Neural cell (in vitro differentiated cells): ENCODE data around the gene SSTR5. TPM values are rescaled to one million over a fixed set of nuclear protein-coding genes. Genes with fewer than 3 reads are reported as not detected.

Experiments
- H2AFZ ChIP-seq: fragments of 200-600, 300-800 bp; sonication (generic), shearing (Covaris generic); 2 replicates; pipeline ENCODE4 v1.6.0; 2014; ENCODE audit warnings: low read depth, mild to moderate bottlenecking, antibody characterized with exemption, low read length, moderate library complexity
- H3F3A ChIP-seq: fragments of 200-600 bp; shearing (Covaris generic); 2 replicates; pipeline ENCODE4 v1.6.1; 2016; ENCODE audit warnings: mild to moderate bottlenecking, moderate library complexity, mixed read lengths, antibody characterized with exemption, low read length; ENCODE audit not compliant: insufficient read depth, poor library complexity, severe bottlenecking
- H3K27ac ChIP-seq: fragments of 200-600, 300-800 bp; sonication (generic), shearing (Covaris generic); 2 replicates; pipeline ENCODE4 v1.5.1; 2014; ENCODE audit warnings: mild to moderate bottlenecking, low read length, moderate library complexity
- H3K27me3 ChIP-seq: fragments of 300-800, 200-600 bp; sonication (generic), shearing (Covaris generic); 2 replicates; pipeline ENCODE4 v1.6.0; 2014; ENCODE audit warnings: mild to moderate bottlenecking, low read depth, low read length, moderate library complexity; ENCODE audit not compliant: insufficient read depth
- H3K36me3 ChIP-seq: fragments of 300-800, 200-600 bp; sonication (generic), shearing (Covaris generic); 2 replicates; pipeline ENCODE4 v1.5.1; 2014; ENCODE audit warnings: mild to moderate bottlenecking, antibody characterized with exemption, low read length, moderate library complexity; ENCODE audit not compliant: insufficient read depth
- H3K4me2 ChIP-seq: fragments of 300-800, 200-600 bp; sonication (generic), shearing (Covaris generic); 2 replicates; pipeline ENCODE4 v1.6.0; 2014; ENCODE audit warnings: mild to moderate bottlenecking, low read length
- H3K4me3 ChIP-seq: fragments of 300-800, 200-600 bp; sonication (generic), shearing (Covaris generic); 2 replicates; pipeline ENCODE4 v1.5.1; 2014; ENCODE audit warnings: mild to moderate bottlenecking, low read length, moderate library complexity
- H3K79me2 ChIP-seq: fragments of 200-600 bp; shearing (Covaris generic); replicated peaks from 2 replicates; pipeline ENCODE4 v1.6.0; 2014; ENCODE audit warnings: mild to moderate bottlenecking, low read length, moderate library complexity; ENCODE audit not compliant: insufficient read depth
- H3K9ac ChIP-seq: fragments of 300-800, 200-600 bp; sonication (generic), shearing (Covaris generic); 2 replicates; pipeline ENCODE4 v1.6.1; 2016; ENCODE audit warnings: mild to moderate bottlenecking, low read length, mixed read lengths
- H3K9me2 ChIP-seq: fragments of 200-600 bp; shearing (Covaris generic); 2 replicates; pipeline ENCODE4 v1.6.1; 2016; ENCODE audit warnings: mild to moderate bottlenecking, low read length, mixed read lengths; ENCODE audit not compliant: insufficient read depth
- H3K9me3 ChIP-seq: fragments of 200-600, 300-800 bp; sonication (generic), shearing (Covaris generic); 2 replicates; pipeline ENCODE4 v1.6.1; 2016; ENCODE audit warnings: mild to moderate bottlenecking, mixed run types, low read length, moderate library complexity, mixed read lengths
- H4K20me1 ChIP-seq: fragments of 200-600 bp; shearing (Covaris generic); 2 replicates; pipeline ENCODE4 v1.6.1; 2016; ENCODE audit warnings: mild to moderate bottlenecking, mixed run types; ENCODE audit not compliant: insufficient read depth
- CTCF ChIP-seq: fragments of 450-650 bp; IDR thresholded peaks from 2 replicates; pipeline ENCODE4 v1.5.1; 2014; ENCODE audit warnings: antibody characterized with exemption, mild to moderate bottlenecking, moderate library complexity; ENCODE audit not compliant: poor library complexity, severe bottlenecking
- EP300 ChIP-seq: fragments of 450-650 bp; conservative IDR thresholded peaks from 2 replicates; pipeline ENCODE4 v1.6.1; 2014; ENCODE audit warnings: antibody characterized with exemption, mild to moderate bottlenecking, moderate library complexity; ENCODE audit not compliant: poor library complexity, severe bottlenecking
- EZH2 ChIP-seq: fragments of 200-600, 300-800 bp; shearing (Covaris generic), sonication (generic); IDR thresholded peaks from 2 replicates; pipeline ENCODE4 v1.6.1; 2014; ENCODE audit warnings: antibody characterized with exemption, low read length, borderline replicate concordance, mild to moderate bottlenecking; ENCODE audit not compliant: insufficient read depth, poor library complexity, severe bottlenecking
- MXI1 ChIP-seq: fragments of 450-650 bp; conservative IDR thresholded peaks from 2 replicates; pipeline ENCODE4 v1.6.1; 2014; ENCODE audit warnings: antibody characterized with exemption, mild to moderate bottlenecking; ENCODE audit not compliant: poor library complexity, severe bottlenecking
- POLR2AphosphoS5 ChIP-seq: IDR thresholded peaks from 2 replicates; pipeline ENCODE4 v1.6.1; 2012
- RAD21 ChIP-seq: fragments of 450-650 bp; conservative IDR thresholded peaks from 2 replicates; pipeline ENCODE4 v1.6.1; 2014; ENCODE audit warnings: antibody characterized with exemption, mild to moderate bottlenecking, moderate library complexity
- REST ChIP-seq: IDR thresholded peaks from 2 replicates; pipeline ENCODE4 v1.6.1; 2012; ENCODE audit warnings: borderline replicate concordance
- SMC3 ChIP-seq: fragments of 450-650 bp; conservative IDR thresholded peaks from 2 replicates; pipeline ENCODE4 v1.6.1; 2014; ENCODE audit warnings: antibody characterized with exemption, mild to moderate bottlenecking, moderate library complexity; ENCODE audit not compliant: poor library complexity
- TAF1 ChIP-seq: IDR thresholded peaks from 2 replicates; pipeline ENCODE4 v1.6.1; 2012; ENCODE audit warnings: low read depth
- polyA plus RNA-seq: library from polyadenylated mRNA; depleted of rRNA; stranded (reverse); fragments of >200 nt; gene quantifications from 2 replicates; pipeline ENCODE4 v1.2.3, GENCODE V29; 2014

SSTR5 gene
- polyA plus RNA-seq, 1 donor from 2014 or later: not detected

- H4K20me1 ChIP-seq: no peaks in the 10 kb centered on the region
- no peaks in the 10 kb centered on the region for H3K27me3 ChIP-seq
- H2AFZ ChIP-seq: no peak overlapping the region
- no peak for TF ChIP-seq TAF1
- no peak for TF ChIP-seq EP300
- no peak for TF ChIP-seq POLR2AphosphoS5
- H3K4me3 ChIP-seq: no peak overlapping the region
- no peak overlapping the region for H3K27ac ChIP-seq
- H3K9me3 ChIP-seq: no peaks in the 10 kb centered on the region
- H3K79me2 ChIP-seq: no peaks in the 10 kb centered on the region
- no peak overlapping the region for H3K4me2 ChIP-seq
- no peaks in the 10 kb centered on the region for H3F3A ChIP-seq
- H3K9ac ChIP-seq: no peak overlapping the region
- no peaks in the 10 kb centered on the region for H3K36me3 ChIP-seq
- no peaks in the 10 kb centered on the region for H3K9me2 ChIP-seq
Measured at GRCh38 chr16:1039762-1040161, 32.8 kb upstream of the SSTR5 start.

GRCh38 chr16:1040346-1040745 is 32.2 kb upstream of the SSTR5 start:
- no peaks in the 10 kb centered on the region for H3K9me3 ChIP-seq
- H2AFZ ChIP-seq: no peak overlapping the region
- TF ChIP-seq REST: no peak
- TF ChIP-seq EP300: no peak
- TF ChIP-seq CTCF: no peak
- no peak for TF ChIP-seq MXI1
- no peak for TF ChIP-seq RAD21
- no peak for TF ChIP-seq EZH2
- TF ChIP-seq POLR2AphosphoS5: no peak
- TF ChIP-seq SMC3: no peak
- TF ChIP-seq TAF1: no peak
- no peaks in the 10 kb centered on the region for H3F3A ChIP-seq
- H3K27me3 ChIP-seq: no peaks in the 10 kb centered on the region
- no peaks in the 10 kb centered on the region for H3K79me2 ChIP-seq
- H3K9me2 ChIP-seq: no peaks in the 10 kb centered on the region
- H3K36me3 ChIP-seq: no peaks in the 10 kb centered on the region
- no peak overlapping the region for H3K4me3 ChIP-seq
- no peaks in the 10 kb centered on the region for H4K20me1 ChIP-seq
- H3K4me2 ChIP-seq: no peak overlapping the region
- no peak overlapping the region for H3K27ac ChIP-seq
- H3K9ac ChIP-seq: no peak overlapping the region

- Histone ChIP-seq H3F3A (no peaks in the 10 kb centered on the region), H3K27ac (no peak overlapping the region), H3K9me3 (no peaks in the 10 kb centered on the region), H3K27me3 (no peaks in the 10 kb centered on the region), H3K36me3 (no peaks in the 10 kb centered on the region), H3K9me2 (no peaks in the 10 kb centered on the region), H2AFZ (no peak overlapping the region), H3K9ac (no peak overlapping the region), H3K4me3 (no peak overlapping the region), H3K4me2 (no peak overlapping the region), H3K79me2 (no peaks in the 10 kb centered on the region), H4K20me1 (no peaks in the 10 kb centered on the region)
- no peak for TF ChIP-seq CTCF
- no peak for TF ChIP-seq POLR2AphosphoS5
- TF ChIP-seq SMC3: no peak
- TF ChIP-seq EZH2: no peak
- no peak for TF ChIP-seq EP300
- TF ChIP-seq TAF1: no peak
- no peak for TF ChIP-seq REST
- no peak for TF ChIP-seq MXI1
- no peak for TF ChIP-seq RAD21
Measured at GRCh38 chr16:1042049-1042744, 30.4 kb upstream of the SSTR5 start.
